Measurements from ENCODE around the gene FTO.
A peak's percentile ranks its signal among the peaks of the same experiment; 100 is the strongest.

Gene FTO

DNA sequence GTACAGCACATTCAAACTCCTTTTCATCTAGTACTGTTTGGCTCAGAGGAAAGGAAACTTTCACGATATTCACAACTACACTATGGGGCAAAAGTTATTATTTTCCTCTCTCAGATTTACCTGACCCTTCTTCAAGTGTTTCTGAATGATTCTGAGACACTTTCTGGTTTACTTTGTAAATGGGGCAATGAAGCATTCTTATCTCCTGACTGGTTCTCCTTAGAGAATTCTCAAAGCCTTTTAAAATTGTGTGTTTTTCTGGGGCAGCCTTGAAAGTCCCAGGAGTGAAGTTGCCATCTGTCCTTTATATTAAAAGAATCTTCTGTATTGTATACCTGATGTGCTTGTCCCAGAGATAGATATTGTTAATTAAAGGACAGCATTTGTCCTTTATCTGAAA lies 264.9 kb downstream of the FTO start:
- DNase-seq: peak; percentile 37

DNA sequence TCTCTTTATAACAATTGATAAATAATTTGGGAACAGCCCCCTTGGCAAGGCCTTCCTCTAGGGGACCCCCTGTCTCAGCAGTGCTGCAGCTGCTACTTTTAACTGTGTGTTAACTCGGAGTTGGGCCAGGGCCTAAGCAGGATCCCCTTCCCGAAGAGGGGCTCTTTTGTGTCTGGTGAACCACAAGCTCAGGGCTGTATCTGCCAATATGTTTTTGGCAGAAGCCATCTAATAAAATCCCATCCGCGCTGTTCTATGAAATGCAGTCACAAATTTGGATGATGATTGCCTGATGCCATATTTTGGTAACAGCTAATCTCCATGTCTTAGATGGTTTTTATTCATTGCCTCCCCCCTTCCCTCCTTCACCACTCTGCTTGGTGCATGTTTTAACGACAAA lies 267.7 kb downstream of the FTO start:
- DNase-seq: no peak

DNA sequence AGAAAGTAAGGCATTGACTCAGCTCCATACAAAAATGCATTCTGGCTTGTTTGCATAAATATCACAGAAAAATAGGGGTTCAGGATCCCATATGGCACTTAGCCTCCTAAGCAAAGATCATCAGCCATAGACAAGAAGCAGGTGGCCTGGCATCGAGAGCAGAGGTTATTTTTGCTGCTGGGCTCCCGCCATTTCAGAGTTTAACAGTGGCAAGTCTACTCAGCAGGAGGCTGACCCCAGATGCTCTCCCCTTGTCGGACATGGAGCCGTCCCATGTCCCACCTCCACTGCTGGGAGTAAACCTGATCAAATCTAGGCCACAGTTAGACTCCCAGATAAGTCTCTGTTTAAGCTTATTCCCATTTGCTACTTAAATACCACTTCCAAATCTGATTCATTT lies 269.1 kb downstream of the FTO start:
- DNase-seq: no peak

DNA sequence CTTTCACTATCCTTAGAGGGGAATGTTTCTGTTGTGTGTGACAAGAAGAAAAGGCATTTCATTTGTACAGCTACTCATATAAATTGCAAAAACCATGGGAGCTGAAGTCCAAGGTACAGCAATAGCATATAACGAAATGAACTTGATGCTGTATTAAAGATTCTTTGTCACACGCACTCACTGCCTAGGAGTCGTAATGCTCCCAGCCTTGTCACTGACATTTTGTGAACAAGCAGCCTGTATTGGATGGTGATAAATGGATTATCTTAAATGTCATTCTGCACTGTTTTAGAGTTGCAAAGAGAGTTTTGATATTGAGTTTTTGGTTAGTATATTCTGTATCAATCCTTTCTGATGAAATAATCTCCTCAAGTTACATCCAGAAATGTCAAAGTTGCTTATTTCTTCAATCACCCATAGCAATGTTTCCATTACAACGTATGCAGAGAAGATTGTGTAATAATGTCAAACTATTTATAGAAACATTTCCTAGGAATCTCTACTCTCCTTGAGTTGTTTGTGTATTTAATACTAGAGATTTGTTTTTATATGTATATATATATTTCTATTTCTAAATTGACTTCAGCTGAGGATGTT lies 270.6 kb downstream of the FTO start:
- DNase-seq: peak; percentile 72

DNA sequence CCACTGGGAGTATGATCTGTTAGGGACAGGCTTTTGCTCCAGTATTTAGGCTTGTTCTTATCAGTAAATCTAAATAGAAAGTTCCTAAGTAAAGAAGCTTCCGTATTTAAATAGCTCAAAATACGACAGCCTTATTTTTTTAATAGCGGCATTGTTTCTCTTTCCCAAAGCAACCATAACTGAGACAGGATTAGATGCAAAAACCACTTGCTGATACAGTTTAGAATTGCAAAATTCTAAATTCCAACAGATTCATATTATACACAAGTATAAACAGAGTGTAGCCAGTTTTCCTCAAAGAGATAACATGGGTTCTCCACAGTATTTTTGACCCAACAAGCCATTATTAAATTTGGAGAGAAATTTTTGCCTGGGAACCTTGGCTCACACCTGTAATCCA lies 276.7 kb downstream of the FTO start:
- no peak for DNase-seq

DNA sequence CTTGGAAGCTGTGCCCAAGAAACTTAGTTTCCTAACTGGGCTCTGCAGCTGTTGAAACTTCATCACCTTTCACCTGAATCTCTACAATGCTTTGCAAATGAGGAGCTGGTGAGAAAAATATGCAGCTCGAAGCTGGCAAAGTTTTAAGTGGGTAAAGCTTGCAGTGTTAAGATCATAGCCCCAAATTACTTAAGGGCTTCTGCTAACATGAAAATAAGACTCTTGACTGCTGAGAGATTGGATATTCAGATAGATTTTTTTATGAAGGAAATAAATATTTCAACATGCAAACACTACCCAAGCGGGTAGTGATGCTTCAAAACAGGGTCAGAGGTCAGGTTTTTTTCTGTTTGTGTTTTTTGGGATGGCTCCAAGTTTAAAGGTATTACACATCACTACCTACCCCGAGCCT lies 278.7 kb downstream of the FTO start:
- no peak for DNase-seq

DNA sequence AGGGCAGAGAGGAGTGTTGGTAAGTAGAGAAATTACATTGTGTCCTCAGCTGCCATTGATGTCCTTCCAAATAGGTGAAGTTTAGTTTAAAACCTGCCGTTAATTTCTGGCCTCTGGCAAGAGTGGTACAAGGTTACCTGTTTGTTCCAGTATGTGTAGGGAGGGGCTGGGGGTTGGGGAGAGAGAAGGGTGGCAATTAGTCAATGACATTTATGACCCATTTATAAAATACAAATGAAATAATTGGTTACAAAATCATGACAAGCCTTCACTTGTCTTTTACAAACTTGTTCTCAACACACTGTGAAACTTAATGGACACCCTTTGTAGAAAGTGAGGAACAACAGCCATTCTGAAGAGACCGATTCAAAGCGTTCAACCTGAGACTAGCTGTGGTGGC lies 281.0 kb downstream of the FTO start:
- no peak for DNase-seq

DNA sequence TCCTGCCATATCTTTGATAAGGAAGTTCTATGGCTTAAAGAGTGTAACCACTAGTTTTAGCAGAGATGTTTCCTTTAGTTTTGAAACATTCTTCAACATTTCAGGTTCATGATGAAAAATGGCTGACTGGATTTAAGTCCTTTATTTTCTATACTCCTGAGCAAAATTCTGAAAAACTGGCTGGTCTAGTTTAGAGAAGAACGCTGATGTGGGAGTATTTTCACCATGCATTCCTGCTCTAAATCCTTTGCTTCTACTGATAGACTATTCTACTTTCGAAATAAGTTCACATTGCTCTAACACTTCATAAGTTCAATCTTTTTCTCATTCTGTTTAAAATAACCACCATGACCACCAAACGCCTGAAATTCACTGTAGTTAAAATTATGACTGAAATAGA lies 281.9 kb downstream of the FTO start:
- DNase-seq: no peak

DNA sequence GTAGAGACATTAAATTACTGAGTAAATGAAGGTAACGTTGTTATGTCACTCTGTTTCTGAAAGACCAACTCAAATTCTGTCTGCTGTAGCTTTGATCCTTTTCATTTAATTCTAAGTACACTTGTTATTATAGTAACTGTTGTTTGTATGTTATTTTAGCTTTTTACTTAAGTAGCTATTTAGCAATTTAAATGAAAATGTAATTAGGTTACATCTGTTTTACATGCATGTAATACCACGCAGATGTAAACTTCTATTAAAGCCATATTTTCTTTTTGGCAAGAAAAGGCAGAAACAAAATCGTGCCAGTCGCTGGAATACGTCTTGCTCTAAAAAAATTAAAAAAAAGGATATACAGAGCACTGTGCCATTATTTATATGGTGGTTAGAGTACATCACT lies 282.8 kb downstream of the FTO start:
- DNase-seq: no peak

DNA sequence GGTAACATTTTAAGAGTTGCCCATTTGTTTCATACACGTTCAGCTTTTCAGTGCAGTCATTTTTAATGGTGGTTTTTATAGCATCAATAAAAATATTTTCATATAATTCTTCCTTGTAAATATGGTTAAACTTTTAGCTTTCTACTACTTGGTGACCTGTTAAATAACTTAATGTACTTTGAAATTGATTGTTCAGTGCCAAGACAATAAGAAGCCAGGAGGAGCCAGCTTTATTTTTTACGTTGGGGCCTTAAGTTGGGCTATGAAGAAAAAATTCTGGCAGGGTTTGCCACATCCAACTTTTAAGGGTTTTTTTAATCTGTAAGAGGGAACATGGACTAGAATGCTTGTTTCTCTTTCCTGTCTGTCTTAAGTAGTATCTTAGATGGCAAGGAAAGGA lies 284.2 kb downstream of the FTO start:
- no peak for DNase-seq

DNA sequence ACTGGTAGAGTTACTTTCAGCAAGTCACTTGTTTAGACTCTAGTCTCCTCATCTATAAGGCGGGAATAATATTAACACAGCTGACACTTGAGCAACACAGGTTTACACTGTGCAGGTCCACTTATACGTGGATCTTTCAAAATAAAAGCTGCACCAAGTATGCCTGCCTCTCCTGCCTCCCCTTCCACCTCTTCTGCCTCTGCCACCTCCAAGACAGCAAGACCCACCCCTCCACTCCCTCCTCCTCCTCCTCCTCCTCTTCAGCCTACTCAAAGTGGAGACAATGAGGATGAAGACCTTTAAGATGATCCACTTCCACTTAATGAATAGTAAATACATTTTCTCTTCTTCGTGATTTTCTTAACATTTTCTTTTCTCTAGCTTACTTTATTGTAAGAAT lies 285.6 kb downstream of the FTO start:
- no peak for DNase-seq

DNA sequence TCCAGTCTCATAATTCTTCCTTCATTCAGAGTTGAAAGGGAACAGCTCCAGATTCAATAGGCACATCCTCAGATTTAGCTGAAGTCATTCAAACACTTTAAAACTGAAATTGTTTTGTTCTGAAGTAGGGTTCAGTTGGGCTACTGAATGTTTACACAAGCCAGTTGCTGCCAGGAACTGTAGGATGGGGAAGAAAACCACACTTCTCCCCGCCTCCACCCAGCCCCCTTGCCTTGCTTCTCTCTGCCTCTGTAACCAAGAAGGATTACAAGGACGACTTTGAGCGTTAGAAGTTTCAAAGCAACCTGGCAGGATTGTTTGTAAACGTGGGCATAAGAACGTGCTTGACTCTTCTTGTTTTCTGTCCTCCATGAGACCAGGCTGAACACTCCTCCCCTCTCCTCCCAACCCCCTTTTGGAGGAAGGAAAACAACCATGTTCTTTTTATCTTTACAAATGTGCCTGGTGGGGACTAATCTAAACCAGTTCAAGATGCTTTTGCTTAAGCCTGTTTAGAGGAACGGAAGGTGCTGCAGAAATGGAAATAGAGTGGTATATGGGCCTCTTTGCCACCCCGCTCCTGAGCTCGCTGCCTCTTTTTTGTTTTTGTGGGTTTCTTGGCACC lies 287.9 kb downstream of the FTO start:
- peak; percentile 55 for DNase-seq

DNA sequence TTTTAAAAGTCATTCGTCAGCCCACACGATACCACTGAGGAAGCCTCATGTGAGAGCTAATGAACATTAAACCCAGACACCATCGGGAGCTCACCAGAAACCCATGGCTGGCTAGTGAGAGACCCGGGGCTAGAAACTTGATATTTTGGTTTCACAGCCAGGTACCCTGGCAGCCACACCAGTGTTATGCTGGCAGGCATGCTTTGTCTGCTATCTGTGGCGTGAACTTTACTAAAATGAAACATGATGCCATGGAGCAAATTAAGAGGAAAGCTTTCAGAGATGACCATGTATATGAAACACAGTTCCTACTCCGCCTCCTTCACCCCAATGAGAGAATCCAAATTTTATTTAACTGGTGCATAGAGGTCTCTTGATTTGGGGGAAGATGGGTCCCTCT lies 291.4 kb downstream of the FTO start:
- no peak for DNase-seq

DNA sequence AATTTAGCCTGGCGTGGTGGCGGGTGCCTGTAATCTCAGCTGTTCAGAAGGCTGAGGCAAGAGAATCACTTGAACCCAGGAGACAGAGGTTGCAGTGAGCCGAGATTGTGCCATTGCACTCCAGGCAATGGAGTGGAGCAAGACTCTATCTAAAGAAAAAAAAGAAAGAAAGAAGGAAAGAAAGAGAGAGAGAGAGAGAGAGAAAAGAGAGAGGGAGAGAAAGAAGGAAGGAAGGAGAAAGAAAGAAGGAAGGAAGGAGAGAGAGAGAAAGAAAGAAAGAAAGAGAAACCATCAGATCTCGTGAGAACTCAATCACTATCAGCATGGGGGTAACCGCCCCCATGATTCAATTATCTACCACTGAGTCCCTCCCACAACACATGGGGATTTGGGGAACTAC lies 293.0 kb downstream of the FTO start:
- DNase-seq: no peak

DNA sequence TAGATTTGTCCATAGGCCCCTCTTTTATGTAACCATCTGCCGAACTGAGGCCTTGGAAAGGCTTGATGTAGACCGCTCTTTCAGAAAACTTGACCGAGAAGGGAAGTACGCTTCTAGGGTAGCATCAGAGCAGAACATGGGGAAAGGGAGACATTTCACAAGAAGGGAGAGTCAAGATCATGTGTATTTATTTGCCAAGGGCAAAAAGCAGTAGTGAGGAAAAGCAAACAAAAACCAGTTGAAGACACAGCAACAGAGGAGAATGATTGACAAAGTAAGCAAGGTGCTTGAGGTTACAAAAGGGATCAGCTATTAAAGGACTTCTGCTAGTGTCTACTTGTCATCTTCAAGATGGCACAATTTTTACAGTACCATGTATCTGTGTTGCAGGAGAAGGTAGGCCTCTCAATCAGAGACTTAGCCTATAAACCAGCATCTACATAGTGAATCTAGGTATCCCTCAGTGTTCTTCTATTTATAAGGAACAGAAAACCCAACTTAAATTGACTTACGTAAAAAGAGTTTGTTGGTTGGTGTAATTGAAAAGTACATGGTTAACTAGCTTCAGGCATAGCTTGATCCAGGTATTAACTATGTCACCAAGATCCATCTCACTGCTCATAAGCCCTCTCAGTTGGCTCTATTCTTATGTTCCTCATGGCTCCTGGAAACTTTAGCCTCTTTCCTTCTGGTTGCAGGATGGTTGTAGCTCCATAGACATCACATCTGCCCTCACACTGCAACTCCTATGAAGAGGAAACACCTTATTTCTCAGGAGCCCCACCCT lies 294.3 kb downstream of the FTO start:
- no peak for DNase-seq

DNA sequence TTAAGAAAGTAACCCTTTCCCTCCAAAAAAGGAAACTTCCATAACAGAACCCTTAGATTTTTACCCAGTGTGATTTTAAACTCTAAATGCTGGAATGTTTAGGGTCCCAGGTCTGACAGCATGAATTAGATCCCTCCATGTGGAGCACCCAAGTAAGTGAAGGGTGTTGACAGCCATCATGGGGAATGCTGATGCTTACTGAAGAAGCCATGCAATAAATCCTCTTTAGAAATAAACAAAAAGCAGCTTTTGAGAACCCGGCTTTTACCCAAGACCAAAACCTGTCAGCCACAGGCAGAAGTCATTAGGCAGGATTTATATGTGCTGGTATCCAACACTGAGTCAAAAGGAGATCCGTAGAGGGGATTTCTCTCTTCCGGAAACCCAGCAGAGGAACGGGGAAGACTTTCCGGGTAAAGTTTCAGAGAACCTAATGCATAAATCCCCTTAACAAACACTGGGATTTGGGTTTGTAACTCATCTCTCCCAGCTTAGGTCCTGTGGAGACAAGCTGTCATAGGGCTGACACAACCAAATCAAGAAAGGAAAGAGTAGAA lies 295.1 kb downstream of the FTO start:
- no peak for DNase-seq

DNA sequence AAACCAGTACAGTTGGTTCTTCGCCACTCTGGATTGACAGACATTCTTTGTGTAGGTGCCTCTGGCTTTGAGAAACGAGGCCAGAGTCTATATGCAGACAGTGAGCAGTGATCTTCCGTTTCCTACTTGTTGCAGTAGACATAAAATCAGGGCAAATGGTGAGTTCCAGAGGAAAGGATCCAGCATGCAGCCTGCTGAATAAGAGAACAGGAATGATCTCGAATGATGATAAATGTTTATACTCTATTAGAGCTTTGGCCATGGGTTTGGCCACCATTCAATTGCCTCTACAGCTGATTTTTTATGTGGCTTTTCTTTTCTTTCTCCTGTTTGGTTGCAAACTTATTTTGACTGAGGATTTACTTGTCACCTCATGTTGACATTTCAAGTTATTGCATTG lies 295.9 kb downstream of the FTO start:
- DNase-seq: peak; percentile 43

DNA sequence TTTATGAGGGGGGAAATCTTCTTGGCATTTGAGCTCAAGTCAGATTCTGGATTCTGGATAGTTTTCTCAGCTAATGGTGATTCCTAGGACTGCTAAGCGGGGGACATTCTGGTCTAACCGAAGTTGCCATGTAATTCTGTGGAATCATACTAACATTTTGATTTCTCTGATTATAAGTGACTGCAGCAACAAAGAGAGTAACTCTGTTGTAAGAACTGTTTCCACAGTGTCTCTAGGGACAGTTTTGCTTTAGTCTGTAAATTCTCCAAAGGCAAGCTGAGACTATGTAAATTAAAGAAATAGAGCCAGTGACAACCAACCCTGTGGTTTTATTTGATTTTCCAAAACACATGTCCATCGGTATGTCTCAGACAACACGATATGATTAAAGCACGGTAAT lies 296.4 kb downstream of the FTO start:
- DNase-seq: peak; percentile 48

DNA sequence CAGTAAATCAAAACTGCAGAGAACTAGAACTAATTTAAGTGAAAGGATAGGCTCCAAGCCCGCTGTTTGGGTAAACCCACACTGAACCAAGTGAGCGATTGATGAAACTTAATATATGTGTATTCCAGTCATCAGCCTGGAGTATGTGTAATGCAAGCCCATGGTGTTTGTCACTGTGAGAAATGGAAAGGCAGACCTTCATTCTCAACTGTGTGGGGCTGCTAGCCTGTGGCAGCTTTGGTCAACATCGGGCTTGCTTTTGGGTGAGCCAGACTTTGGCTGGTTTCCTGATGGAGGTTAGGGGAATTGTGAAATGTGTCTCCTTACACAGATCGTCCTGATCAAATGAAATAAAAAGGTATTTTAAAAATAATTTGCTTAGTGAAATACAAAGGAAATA lies 302.7 kb downstream of the FTO start:
- DNase-seq: no peak

DNA sequence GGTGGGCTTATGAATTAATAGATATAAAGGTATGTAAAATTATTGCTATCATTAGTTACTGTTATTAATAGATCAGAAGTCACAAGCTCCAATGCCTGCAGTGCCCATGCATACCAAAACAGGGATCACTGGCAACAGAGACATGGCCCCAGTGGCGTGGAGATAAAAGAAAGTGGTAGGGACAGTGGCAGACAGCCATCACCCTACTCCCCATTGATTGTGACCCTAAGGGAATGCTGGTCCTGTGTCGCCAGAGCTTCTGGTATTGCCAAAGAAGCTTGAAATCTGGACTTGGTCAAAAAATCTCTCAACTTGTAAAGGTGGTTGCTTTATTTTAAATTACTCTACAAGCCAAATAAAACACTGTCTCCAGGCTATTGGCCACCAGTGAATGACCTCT lies 303.5 kb downstream of the FTO start:
- DNase-seq: no peak

DNA sequence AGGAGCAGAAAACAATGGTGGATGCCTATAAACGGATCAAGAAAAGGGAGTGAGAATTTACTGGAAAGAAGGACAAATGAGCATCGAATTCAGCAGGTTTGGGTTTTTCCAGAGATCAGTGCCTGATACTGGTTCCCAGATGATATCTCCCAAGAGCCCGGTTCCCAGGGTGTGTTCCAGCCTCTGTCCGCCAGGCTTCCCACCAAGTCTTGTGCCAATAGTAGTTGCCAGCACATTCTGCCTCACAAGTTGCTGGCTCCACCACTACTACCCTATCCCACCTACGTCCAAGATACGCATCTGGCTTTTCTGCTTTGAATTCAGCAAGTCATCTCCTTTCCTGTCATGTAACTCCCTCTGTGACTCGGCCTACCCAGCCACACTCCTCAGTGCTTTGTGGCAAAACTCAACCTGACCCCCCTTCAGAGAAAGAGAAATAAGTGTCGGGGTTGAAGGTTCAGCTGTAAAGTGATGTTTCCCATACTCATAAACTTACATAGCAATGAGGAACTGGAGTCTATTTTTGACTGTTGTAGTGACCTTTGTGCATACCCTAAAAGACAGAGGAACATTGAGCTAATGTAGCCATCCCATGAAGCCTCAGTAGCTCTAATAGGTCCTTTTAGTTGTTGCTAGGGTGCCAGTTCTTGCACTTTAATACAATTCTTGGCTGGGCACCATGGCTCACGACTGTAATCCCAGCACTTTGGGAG lies 305.7 kb downstream of the FTO start:
- DNase-seq: no peak

DNA sequence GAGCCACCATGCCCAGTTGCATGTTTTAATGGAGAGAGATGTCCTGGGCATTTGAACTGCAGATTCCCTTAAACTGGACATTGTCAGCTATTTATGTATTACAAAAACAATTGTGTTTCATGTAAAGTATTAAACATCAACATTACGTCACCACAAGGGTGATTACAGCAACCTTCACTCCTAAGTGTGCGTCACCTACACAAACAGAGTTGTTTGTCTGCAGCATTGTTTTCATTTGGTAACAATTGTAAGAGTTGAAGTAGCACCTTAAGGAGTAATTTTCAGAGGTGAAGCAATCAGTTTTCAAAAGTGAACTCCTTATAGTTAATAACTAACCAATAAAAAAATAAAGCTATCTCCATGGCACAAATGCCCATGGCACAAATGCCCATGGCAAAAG lies 311.2 kb downstream of the FTO start:
- DNase-seq: no peak

DNA sequence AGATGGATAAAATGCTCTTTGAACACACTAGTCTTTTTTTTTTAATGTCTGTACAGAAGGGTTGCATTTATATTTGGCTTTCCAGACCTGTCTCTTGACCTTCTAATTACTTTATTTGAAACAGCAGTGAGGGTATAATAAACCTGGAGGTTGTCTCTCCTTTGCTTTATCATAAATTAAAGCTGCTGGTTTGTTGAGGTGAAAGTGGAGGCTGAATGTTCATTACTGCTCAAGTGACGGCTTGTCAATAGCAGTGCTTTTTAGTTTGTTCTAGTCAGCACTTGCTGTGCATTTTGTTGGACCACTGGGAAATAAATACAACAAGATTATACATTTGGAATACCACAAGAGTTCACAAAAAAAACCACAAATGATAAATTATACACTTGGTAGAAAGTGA lies 318.4 kb downstream of the FTO start:
- no peak for DNase-seq

Data from fibroblast of skin of scalp (primary cell).